Measurements from ENCODE around the gene PRPS1L1.

PRPS1L1 gene

DNA sequence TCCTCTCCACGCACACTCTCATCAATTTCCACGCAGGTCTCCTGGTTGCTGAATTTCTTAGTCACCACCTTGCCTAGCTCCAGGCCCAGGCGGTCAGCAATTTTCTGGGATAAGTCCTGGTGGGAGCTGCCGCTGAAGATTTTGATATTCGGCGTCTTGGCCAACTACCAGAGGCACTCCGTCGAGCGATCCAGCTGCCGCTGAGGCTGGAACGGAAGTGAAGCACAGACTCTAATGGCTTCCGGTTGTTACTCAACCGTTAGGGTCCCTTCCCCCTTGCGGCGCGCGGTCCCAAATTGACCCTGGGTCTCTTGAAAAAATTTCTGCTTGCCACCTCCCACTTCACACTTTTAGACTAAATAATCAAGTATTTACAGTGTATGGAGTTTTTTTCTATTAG lies at the start of gene PRPS1L1:
TSS of gene PRPS1L1 (minus strand) at position 219 of the 400 bp plus-strand sequence.
- DNase-seq = no peak

DNA sequence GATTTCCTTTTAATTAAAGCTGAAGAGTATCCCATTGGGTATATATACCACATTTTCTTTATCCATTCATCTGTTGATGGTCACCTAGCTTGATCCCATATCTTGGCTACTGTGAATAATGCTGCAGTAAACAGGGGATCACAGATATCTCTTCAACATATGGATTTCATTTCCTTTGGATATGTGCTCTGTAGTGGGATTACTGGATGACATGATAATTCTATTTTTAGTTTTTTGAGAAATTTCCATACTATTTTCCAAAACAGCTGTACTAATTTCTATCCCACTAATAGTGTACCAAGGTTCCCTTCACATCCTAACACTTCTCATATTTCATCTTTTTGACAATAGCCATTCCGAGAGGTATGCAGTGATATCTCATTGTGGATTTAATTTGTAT lies 48.8 kb upstream of the PRPS1L1 start:
- DNase-seq = no peak

DNA sequence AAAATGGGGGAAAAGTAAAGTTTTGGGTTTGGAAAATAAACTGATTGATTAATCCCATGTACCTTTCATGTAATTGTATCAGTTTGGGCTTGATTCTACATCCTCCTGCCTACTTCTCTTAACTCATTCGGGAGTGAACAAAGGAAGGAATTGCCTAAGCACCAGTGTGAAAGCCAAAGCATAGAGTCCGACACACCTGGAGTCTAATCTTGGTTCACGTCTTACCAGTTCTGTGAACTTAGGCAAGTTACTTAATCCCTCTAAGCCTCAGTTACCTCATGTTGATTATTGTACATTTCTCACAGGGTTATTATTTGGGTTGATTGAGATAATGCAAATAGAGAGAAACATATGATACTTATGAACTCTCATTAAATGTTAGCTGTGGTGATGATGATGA lies 41.1 kb upstream of the PRPS1L1 start:
- no peak for DNase-seq

DNA sequence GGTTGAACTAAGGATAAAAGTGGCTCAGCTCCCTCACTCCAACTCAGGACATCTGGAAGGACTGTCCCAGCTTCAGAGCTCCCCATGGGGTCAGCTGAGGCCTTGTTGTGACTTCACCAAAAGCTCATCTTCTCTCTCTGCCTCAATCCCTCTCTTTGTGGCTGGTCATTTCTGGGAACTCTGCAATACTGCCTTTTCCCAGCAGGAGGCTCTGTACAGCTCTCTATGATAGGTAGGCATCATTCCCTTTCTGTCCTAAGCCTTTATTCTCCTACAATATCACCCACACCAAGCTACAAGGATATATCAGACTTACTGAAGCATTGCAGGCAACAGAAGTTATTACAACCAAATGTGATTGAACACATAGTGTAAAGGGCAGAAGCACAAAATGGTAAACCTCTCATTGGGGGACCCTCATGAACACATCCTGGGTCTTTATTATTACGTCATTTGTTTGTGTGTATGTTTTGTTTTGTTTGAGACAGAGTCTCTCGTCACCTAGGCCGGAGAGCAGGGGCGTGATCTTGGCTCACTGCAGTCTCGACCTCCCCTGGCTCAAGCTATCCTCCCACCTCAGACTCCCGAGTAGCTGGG lies 36.7 kb upstream of the PRPS1L1 start:
- DNase-seq = no peak

DNA sequence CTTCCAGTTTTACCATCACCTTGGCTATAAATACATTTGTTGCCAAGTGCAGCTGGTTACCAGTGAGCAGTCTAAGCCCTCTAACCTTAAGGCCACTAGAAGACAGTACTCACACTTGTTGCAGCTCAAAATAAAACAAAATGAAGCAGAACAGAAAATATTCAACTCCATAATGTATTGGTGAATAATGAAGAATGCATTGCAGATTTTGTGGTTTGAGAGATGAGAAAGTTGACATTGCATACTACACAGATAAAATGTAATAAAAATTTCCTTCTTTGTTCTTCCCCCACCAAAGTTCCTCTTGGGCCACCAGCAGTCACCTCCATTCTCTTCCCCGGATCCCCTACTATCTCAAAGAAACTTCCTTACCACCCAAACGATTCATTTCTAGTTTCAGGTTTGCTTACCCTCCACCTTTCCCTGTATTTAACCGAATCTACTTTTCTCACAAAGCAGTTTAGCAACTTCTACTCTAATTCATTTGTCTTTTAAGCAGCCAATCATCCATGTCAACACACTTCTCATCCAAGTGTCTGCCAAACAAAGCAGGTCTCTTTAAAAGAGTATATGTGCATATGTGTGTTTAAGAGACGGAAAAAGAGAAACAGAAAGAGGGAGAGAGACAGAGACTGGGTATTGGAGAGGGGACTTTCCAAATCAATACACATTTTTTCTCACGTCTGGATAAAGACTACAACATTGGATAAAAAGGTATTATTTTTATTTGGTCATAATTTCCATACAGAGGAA lies 35.7 kb upstream of the PRPS1L1 start:
- no peak for DNase-seq

DNA sequence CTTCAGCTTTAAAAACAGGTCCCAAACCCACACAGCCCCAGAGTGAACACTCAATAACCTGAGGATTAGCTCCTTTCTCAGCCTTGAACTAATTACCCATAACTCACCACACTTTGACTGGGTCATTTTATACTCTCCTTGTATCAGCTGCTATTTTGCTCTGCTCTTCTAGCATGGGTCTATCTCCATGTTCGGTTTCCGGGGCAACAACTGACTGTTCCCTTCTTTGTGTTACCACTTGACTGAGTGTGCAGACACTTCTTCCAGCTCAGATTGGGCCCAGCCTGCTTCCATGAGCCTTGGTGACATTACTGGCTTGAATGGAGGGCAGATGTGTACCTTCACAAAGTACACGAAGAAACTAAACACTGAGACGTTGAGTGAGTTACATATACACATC lies 31.5 kb upstream of the PRPS1L1 start:
- DNase-seq = no peak

DNA sequence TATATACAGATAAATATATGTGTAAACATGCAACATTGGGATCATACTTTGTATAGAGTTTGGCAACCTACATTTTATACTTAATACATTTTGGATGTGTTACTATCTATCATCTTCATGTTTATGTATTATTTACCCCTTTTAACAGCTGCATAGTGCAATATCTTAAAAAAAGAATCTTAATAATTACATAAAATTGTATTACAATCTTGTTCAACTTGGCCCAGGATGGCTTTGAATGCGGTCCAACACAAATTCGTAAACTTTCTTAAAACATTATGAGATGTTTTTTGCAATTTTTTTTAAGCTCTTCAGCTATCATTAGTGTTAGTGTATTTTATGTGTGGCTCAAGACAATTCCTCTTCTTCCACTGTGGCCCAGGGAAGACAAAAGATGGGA lies 26.3 kb upstream of the PRPS1L1 start:
- no peak for DNase-seq

DNA sequence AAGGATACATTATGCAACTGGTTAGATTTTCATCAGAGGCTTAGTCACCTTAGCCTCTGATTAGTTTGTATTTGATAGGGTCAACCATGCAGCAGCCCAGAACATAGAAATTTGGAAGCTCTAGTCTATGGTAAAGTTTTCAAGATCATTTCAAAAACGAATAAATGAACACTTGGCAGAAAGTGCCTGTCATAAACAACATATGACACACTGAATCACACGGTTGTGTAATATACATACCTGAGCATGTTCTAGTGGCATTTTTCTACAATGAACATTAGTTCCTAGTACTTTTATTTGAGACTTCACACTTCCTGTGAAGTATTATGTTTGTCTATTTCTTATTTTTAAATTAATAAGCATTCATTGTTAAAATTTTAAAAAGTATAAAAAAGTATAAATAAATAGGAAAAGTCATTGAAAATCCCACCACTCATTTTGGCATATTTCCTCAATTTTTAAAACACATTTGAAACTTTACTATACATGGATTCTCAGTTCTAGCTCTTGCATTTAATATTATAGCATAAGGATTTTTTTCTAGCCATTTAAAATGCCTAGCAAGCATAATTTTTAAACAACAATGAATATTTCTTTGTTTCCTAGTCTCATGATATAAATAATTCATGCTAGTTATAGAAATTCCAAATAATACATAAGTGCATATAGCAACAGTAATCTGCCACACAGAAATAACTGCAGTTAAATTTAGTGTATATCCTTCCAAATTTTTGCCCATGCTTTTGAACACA lies 25.7 kb upstream of the PRPS1L1 start:
- no peak for DNase-seq

DNA sequence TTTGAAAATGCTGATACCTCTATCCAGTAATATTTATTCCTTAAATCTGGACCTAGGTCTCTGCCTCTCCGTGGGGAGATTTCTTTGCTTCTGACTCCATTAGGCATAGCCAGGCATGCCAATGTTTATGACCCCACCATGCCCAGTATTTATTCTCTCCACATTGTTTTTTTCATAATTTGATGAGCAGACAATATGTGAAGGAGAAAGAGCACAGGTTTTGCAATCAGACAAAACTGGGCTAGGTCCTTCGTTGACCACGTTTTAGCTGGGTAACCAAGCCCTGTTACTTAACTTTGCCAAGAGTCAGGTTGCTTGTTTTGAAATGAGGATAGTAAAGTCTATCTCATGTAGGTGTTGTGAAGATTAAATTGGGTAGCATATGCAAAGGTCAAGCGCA lies 21.6 kb upstream of the PRPS1L1 start:
- DNase-seq = no peak

DNA sequence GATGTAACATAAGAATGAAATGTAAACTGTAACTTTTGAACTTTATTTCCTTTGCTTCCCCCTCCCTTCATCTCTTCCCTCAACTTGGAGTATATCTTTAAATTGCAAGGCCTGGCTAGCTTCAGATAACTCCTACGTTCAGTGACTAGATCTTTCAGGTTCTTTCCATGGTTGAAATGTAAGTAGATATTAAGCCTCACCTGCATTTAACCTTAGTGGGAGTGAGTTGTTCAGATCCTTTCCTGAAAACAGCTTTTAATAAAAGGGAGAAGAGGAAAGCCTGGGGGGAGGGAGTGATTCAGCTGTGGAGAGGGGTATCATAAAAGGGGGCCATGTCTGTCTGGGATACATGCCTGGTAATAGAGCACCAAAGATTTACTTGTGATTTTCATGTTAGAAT lies 19.0 kb upstream of the PRPS1L1 start:
- DNase-seq = no peak

DNA sequence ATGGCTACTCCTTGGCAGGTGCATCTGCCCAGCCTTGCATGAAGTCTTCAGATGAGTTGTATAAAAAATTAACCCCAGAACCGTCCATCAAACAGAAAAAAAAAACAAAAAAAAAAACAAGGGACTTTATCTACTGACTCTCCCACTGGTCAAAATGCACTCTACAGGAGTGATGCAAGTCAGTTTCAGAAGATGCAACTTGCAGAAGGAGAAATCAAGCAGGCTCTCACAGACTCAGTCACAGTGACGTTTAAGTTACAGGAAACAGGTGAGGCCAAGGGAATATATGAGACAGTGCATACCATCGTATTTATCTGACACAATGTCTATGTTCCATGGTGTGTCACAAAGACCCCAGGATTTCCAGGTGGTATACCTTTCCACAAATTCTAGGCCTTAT lies 17.5 kb upstream of the PRPS1L1 start:
- no peak for DNase-seq

DNA sequence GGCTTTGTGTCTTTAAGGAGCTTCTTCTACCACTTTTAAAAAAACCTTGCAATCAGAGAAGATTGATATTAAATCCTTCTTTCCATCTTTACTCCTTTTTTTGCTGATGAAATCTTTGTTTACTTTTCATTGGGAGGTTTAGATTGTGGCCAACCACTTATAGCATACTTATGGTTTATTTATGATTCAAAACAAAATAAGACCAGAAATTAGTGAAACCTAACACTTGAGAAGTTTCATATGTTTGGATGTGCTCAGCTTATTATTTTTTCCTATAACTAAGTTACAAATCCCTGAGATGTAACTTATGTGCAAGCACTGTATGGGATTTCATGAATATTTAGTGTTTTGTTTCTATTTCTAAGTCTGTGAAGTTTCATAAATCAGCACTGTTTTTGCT lies 13.5 kb upstream of the PRPS1L1 start:
- DNase-seq = no peak

DNA sequence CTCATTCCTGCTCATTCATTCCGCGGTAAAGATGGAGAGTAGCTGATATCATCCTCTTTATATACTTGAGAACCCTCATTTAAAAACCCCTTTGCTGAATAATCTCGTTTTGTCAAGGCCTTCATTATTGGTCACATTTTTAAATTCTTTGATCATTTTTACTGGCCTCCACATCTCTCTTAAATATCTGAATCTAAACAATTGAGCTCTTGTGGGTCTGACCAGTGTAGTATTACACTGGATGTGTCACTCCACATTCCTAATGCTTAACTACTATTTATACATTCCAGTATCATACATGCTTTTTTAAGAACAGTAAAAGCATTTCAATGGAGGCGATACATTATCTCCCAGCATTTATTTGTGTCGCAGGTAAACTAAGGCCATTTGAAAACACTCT lies 12.6 kb upstream of the PRPS1L1 start:
- no peak for DNase-seq

DNA sequence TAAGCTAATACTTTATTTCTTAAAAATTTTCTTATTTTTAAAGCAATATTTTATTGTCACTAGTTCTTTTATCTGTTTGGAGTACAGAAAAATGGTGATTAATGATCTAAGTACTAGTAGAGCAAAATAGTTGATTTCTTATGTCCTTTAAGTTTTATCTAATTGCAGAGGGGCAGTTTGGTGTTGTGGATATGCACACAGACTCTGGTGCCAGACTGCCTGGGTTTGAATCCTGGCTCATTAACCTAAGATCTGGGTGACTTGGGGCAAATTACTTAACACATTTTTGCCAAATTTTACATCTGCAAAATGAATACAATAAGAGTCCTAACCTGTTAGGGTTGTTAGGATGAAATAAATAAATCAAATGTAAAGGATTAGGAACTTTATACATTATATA lies 10.7 kb upstream of the PRPS1L1 start:
- DNase-seq = no peak

DNA sequence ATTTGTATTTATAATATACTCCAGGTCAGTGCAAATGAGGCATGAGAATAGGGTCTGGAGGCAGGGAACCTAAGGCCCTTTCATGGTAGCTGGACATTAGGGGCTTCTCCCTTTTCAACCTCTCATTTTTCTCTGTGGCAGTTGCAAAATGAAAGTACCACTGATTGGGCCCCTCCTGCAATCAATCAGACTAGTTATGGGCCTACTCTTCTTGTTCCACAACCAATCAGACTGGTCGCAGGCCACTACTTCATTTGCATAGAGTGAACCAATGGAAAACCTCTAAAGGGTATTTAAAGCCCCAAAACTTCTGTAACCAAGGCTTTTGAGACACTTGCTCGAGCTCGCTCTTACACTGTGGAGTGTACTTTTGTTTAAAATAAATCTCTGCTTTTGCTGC lies 10.0 kb upstream of the PRPS1L1 start:
- DNase-seq = no peak

DNA sequence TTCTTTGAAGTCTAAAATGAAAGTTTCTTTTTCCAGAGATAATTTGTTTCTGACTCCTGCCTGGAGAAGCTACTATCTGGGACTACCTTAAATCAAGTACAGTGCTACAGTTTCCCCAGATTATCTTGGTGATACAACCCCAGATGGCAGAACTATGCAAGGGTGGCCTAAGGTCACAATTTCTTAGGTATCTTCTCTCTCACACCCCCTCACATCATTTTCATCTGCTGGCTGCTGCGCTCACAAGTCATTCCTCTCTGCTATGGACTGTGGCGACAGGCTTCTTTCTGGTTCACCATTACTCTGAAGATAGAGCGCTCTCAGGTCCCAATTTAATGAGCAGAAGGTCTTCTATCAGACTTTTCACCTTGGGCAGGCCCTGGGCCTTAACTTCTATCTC lies 9.1 kb upstream of the PRPS1L1 start:
- DNase-seq = no peak

DNA sequence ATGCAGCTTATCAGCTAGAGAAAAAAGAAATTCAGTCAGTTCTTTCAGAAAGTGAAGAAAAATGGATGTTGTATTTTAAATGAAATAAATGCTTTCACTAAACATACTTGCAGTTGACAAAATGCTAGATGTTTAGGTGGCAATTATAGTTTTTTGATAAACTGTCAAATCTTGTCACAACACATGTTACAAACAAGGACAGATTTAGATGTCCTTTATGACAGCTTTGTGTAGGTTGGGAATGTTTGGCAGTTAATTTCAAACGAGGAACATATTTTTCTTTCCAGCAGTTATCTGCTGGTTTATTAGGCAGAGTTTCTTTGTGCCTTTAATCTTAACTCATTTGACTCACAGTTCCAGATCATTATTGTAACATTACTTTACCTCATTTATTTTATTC lies 3.1 kb upstream of the PRPS1L1 start:
- no peak for DNase-seq

DNA sequence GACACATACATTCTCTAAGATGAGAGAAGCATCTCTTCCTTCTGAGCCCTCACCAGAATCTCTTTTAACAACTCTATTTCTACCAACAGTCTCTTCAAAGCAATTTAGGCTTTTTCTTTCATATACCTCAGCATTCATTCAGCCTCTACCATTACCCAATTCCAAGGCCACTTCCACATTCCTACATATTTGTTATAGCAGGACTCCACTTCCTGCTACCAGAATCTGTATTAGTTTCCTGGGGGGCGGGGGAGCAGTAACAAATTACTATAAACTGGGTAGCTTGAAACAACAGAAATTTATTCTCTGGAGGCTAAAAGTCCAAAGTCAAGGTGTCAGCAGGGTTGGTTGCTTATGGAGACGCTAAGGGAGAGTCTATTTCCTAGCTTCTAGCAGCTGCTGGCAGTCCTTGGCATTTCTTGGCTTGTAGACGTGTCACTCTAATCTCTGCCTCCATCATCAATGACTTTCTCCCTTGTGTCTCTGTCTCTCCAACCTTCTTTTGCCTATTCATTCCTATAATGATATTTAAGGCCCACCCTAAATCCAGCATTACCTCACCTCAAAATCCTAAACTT lies 7.4 kb downstream of the PRPS1L1 start:
- DNase-seq = no peak

DNA sequence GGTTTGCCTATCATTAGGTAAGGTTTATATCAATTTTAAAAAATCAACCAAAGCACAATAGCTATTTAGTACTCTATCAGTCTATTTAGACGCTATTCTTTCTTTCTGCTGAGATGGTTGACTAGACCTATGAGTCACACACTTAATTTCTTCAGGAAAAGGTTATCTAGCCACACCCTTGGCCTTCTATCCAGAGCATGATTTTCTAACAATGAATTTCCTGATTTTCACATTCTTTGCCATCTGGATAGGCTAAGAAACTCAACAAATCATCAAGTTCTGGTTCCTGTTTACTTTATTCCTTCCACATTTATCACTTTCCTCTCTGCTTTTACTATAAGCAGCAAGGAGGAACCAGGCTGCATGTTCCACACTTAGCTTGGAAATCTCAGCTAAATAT lies 8.1 kb downstream of the PRPS1L1 start:
- no peak for DNase-seq

DNA sequence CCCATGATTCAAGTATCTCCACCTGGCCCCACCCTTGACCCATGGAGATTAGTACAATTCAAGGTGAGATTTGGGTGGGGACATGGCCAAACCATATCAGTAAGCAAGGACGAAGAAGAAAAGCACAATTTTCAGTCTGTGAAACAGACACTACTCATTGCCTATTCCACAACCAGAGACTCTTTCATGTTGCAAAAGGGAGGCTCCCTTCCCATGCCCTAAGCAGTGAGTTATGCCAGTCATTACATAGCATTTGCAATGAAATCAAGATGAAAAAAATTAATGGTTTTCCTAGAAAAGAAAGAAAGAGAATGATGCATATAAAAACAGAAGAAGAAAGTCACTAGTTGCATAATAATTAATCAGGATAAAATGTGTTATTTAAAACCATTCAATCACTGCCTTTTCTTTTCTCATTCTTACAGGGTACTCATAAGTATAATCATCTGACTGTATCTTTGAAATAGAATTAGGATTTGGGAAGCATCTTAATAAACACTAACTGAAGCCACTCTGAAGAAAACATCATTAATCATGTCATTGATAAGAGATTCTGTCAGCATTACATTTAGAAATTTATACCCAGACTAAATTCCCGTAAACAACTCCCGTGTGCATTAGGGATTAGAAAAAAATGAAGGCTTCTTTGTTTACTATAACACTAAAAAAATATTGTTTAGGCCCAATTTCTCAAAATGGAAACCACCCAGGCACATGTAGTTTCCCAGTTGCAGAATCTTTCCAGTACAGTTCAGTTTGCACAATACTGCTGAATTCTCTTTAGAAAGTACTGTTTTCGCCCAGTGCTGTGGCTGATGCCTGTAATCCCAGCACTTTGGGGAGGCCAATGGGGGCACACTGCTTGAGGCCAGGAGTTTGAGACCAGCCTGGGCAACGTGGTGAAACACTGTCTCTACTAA lies 9.1 kb downstream of the PRPS1L1 start:
- no peak for DNase-seq

DNA sequence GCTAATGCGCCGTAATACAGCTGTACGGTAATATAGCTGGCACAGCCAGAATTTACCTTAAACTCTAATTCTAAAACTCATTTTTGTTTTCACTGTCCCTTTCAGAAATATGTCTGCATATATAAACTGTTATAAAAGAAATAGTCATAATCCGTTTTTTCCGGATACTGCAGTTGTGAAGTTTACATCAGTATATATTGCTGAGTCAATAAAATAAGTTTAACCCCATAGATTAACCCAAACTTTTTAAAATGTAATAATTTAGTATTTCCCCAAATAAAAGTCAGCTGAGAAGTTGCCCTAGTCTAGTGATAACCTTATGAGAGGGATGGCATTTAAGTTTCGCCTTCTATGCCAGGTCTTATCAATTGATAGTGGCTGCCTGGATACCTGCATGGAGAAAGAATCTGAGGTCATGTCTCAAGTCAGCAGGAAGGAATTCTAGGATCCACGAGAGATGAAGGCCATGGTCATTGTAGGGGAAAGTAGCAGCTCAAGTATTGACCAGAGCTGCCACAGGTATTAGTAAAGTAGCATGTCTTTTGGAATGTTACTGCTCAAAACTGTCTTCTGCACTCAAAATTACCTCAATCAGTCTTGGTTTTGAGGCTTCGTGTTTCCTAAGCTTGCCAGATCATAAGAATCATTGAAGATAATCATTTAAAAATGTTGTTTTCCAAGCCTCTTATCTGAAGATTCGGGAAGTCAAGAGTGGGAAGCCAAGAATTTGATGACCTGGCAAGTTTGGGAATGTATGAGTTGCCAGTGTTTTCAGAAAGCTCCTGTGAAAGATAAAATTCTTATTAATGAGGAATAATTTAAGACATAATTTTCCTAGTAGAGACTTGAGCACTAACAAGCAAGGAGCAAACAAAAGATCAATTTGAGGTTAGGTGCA lies 10.8 kb downstream of the PRPS1L1 start:
- DNase-seq = no peak

DNA sequence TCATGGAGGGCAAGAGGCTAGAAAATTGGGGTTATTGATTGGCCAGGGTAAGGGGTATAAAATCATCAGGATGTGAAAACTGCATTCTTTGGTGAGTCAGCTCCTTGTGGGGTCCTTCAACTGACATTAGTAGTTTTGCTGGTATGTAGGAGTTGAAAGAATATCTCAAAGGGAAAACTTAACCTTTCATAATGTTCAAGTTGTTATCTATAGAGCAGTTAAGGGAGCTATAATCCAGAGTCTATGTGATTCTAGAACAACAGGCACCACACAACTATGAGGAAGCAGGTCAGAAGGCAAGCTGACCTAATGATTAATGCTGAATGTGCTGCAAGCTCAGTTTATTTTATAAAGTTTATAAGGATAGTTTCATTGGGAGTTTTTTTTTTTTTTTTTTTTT lies 13.7 kb downstream of the PRPS1L1 start:
- no peak for DNase-seq

Measured in SHP77 (cell line).